ENCODE measurements around the gene CACNG7. TPM values are rescaled to one million over a fixed set of nuclear protein-coding genes. Genes with fewer than 3 reads are reported as not detected.

CACNG7 gene
- total RNA-seq, 1 donor from 2014 or later, result not detected

GRCh38 chr19:53981376-53981951, 72.4 kb downstream of the CACNG7 start:
- peaks cover 43% of the 10 kb centered on the region for H3K27me3 ChIP-seq (ENCODE audit: control insufficient read depth, insufficient read depth, low read length)

GRCh38 chr19:53982001-53982451, 72.9 kb downstream of the CACNG7 start:
- no peak for TF ChIP-seq CTCF (IDR thresholded peaks at IDR 0.05; ENCODE audit: insufficient read depth, low read length, poor library complexity, severe bottlenecking)
- H3K36me3 ChIP-seq (ENCODE audit: control insufficient read depth, insufficient read depth, low read length), result no peaks in the 10 kb centered on the region
- no peak for DNase-seq (ENCODE audit: low read depth)
- H3K27me3 ChIP-seq (ENCODE audit: control insufficient read depth, insufficient read depth, low read length), result peaks cover 43% of the 10 kb centered on the region
- no peak overlapping the region for H3K4me3 ChIP-seq (ENCODE audit: low read depth, low read length)

More at GRCh38 chr19:53981376-53981951, 72.4 kb downstream of the CACNG7 start:
- H3K4me3 ChIP-seq (ENCODE audit: low read depth, low read length), result no peak overlapping the region
- no peak for DNase-seq (ENCODE audit: low read depth)
- no peaks in the 10 kb centered on the region for H3K36me3 ChIP-seq (ENCODE audit: control insufficient read depth, insufficient read depth, low read length)
- no peak for TF ChIP-seq CTCF (IDR thresholded peaks at IDR 0.05; ENCODE audit: insufficient read depth, low read length, poor library complexity, severe bottlenecking)

DNA sequence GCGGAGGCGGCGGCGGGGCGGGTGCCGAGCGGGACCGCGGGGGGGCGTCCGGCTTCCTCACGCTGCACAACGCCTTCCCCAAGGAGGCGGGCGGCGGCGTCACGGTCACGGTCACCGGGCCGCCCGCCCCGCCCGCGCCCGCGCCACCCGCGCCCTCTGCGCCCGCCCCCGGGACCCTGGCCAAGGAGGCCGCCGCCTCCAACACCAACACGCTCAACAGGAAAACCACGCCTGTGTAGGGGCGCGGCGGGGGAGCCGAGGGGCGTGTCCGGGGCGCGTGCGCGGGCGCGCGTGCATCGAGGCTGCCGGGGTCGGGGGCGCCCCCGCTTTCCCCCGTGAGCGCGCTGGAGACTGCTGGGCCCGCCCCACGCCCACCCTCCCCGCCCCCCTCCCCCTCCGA, 73.5 kb downstream of the CACNG7 start:
- no peak for DNase-seq (ENCODE audit: low read depth)
- Histone ChIP-seq H3K27me3 (ENCODE audit: control insufficient read depth, insufficient read depth, low read length) (peaks cover 41% of the 10 kb centered on the region), H3K4me3 (ENCODE audit: low read depth, low read length) (no peak overlapping the region), H3K36me3 (ENCODE audit: control insufficient read depth, insufficient read depth, low read length) (no peaks in the 10 kb centered on the region)
- no peak for TF ChIP-seq CTCF (IDR thresholded peaks at IDR 0.05; ENCODE audit: insufficient read depth, low read length, poor library complexity, severe bottlenecking)

DNA sequence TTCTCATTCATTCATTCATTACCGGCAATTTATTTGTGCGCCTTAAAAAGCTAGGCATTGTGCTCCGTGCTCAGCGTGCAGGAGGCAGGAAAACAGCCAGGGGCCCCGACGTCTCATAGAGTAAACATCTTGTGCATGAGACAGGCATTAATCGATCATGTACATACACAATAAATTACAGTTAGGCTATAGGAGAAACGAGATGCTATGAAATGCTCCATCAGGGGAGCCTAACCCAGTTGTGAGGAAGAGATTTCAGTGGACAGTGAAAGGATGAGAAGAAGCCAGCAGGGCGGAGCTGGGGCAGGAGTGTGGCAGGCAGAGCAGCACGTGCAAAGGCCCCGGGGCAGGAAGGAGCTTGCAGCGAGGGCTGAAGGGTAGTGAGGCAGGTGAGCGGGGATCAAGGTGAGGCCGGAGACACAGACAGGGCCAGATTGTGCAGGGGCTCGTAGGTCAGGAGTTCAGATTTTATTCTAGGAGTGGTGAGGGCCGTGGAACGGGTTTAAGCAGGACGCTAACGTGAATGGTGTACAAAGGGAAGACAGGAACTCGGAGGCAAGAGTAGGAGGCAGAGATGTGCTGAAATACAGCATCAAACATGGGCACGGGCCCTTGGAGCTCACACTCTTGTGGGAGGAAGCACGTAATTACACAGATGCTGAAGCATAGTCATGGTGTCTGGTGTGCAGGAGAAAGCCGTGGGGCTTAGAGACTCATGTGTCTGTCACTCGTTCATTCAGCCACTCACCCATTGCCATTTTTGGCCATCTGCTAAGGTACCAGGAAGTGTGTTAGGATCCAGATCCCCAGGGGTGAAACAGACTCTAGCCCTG, 74.6 kb downstream of the CACNG7 start:
- no peaks in the 10 kb centered on the region for H3K36me3 ChIP-seq (ENCODE audit: control insufficient read depth, insufficient read depth, low read length)
- H3K27me3 ChIP-seq (ENCODE audit: control insufficient read depth, insufficient read depth, low read length), result peaks cover 32% of the 10 kb centered on the region
- no peak overlapping the region for H3K4me3 ChIP-seq (ENCODE audit: low read depth, low read length)
- no peak for DNase-seq (ENCODE audit: low read depth)
- TF ChIP-seq CTCF (IDR thresholded peaks at IDR 0.05; ENCODE audit: insufficient read depth, low read length, poor library complexity, severe bottlenecking), result no peak

DNA sequence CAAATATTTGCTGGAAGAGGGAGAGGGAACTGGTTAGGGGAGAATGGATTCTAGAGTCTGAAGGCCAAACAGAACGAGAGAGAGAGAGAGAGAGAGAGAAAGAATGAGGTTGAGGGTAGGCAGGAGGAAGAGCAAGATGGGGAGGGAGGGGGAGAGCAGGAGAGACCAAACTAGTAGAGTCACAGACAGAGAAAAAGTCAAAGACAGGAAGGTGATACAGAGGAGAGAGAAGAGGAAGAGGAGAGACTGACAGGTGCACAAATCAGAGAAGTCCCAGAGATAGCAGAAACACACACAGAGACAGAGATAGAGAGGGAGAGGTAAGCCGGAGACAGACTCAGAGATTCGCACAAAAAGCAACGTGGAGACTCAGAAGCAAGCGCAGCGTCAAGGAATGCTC, 76.8 kb downstream of the CACNG7 start:
- Histone ChIP-seq H3K4me3 (ENCODE audit: low read depth, low read length) (no peak overlapping the region), H3K27me3 (ENCODE audit: control insufficient read depth, insufficient read depth, low read length) (peaks cover 15% of the 10 kb centered on the region), H3K36me3 (ENCODE audit: control insufficient read depth, insufficient read depth, low read length) (no peaks in the 10 kb centered on the region)
- TF ChIP-seq CTCF (IDR thresholded peaks at IDR 0.05; ENCODE audit: insufficient read depth, low read length, poor library complexity, severe bottlenecking), result no peak
- no peak for DNase-seq (ENCODE audit: low read depth)

All from kidney epithelial cell (primary cell).